Body of pancreas (tissue), 4 donors: ENCODE measurements around the gene KLHDC2. TPM values are rescaled to one million over a fixed set of nuclear protein-coding genes. Genes with fewer than 3 reads are reported as not detected.
"Not testable (repeated sequence)": the region's sequence is repeated elsewhere in the genome, so short reads cannot be mapped to it uniquely, and the experiment has no call there.

ENCODE experiments used
- ATAC-seq: fragments of 150-250 bp; one replicate; pipeline ENCODE4 v1.9.1; 2016
- DNase-seq, 4 donors: peaks; one replicate each; pipeline ENCODE4 v3.0.0-alpha.2; 2019
- H3K27ac ChIP-seq, 4 donors: fragments of 200-600 bp; sonication (generic); 1 replicate in 3 of 4; 2 replicates in 1 of 4; pipeline versions ENCODE4 v1.5.1 to v1.6.1; 2016 to 2019; ENCODE audit warnings: mild to moderate bottlenecking in 1 of 4, mixed read lengths in 1 of 4, moderate library complexity in 1 of 4
- H3K27me3 ChIP-seq, 2 donors: fragments of 200-600 bp; sonication (generic); one replicate each; pipeline ENCODE4 v1.6.0; 2016; ENCODE audit warnings: mild to moderate bottlenecking in 1 of 2
- H3K36me3 ChIP-seq, 2 donors: fragments of 200-600 bp; sonication (generic); replicated peaks in 1 of 2; 2 replicates each; pipeline ENCODE4 v1.5.1; 2016; ENCODE audit warnings: low read depth in 2 of 2; ENCODE audit not compliant: insufficient read depth in 1 of 2
- H3K4me1 ChIP-seq: fragments of 200-600 bp; sonication (generic); one replicate; pipeline ENCODE4 v1.6.0; 2016
- H3K4me3 ChIP-seq, 2 donors: fragments of 200-600 bp; sonication (generic); 1 replicate in 1 of 2; 2 replicates in 1 of 2; pipeline ENCODE4 v1.5.1; 2016 to 2019
- H3K9me3 ChIP-seq, 3 donors: fragments of 200-600 bp; sonication (generic); 1 replicate in 2 of 3; 2 replicates in 1 of 3; pipeline ENCODE4 v1.5.1; 2016
- POLR2A ChIP-seq, 3 donors: fragments of 450-650 bp; IDR thresholded peaks; one replicate each; pipeline ENCODE4 v1.6.1; 2016; ENCODE audit warnings: antibody characterized with exemption in 3 of 3, mild to moderate bottlenecking in 2 of 3
- WGBS, 2 donors: methylation state at CpG; one replicate each; pipeline ENCODE4 v1.1.5; 2017; 5-methylcytosine and 5-hydroxymethylcytosine counted together
- intact Hi-C: fragments of 100-400 bp; cut with DNase I; formaldehyde crosslinking; loops from one replicate; pipeline ENCODE4 v1.15.1; 2023
- total RNA-seq, 2 donors: library from RNA; depleted of rRNA; stranded (reverse); fragments of >200 nt; gene quantifications; one replicate each; pipeline ENCODE4 v1.1.0, GENCODE V29; 2016
- TF ChIP-seq, protein P1 (sequence below), 7 experiments: fragments of 450-650 bp in 4 of 7; fragments of 200-600 bp in 3 of 7; sonication (generic) in 3 of 7; IDR thresholded peaks; one replicate each; pipeline ENCODE4 v1.5.1; 2016 to 2019; ENCODE audit warnings: antibody characterized with exemption in 7 of 7

KLHDC2 gene
- total RNA-seq, 2 donors from 2014 or later, result 38.6 to 90.0 TPM

- Histone ChIP-seq H3K4me3 (no peak overlapping the region), H3K27ac (no peak overlapping the region), H3K27me3 (no peaks in the 10 kb centered on the region), H3K36me3 (peaks cover 0 to 45% of the 10 kb centered on the region in 2 donors), H3K4me1 (peaks cover 8% of the 10 kb centered on the region), H3K9me3 (no peaks in the 10 kb centered on the region)
- intact Hi-C loops, result no loop called here
- 92 to 93% methylated on average over 2 of the region's 2 CpGs for WGBS, 2 donors
- no peak for ATAC-seq
- DNase-seq, result no peak
- no peak for TF ChIP-seq POLR2A (IDR thresholded peaks at IDR 0.05)
These were observed 10.5 kb downstream of the KLHDC2 start for GRCh38 chr14:49778421-49778820.

- peaks cover 0 to 39% of the 10 kb centered on the region in 2 donors for H3K36me3 ChIP-seq
- not testable (repeated sequence) for H3K9me3 ChIP-seq, H3K4me3 ChIP-seq, H3K4me1 ChIP-seq, H3K27me3 ChIP-seq, H3K27ac ChIP-seq, ATAC-seq, DNase-seq
- intact Hi-C loops, result loop anchor here (10.0 kb wide), 1 partner anchor 54 kb away; no protein-coding TSS in a partner anchor
- 91 to 95% methylated on average over 7 of the region's 7 CpGs for WGBS, 2 donors
These were observed 13.1 kb downstream of the KLHDC2 start for GRCh38 chr14:49781040-49781439.

GRCh38 chr14:49783394-49784014 is 15.6 kb downstream of the KLHDC2 start:
- DNase-seq (no peak), ATAC-seq (no peak)
- H3K27me3 ChIP-seq, result no peaks in the 10 kb centered on the region
- 79 to 80% methylated on average over 3 of the region's 3 CpGs for WGBS, 2 donors
- no peaks in the 10 kb centered on the region for H3K9me3 ChIP-seq
- no peaks in the 10 kb centered on the region for H3K4me1 ChIP-seq
- no peak overlapping the region for H3K27ac ChIP-seq
- intact Hi-C loops, result loop anchor here (10.0 kb wide), 1 partner anchor 51 kb away; no protein-coding TSS in a partner anchor
- H3K36me3 ChIP-seq, result peaks cover 0 to 34% of the 10 kb centered on the region in 2 donors
- TF ChIP-seq, protein P1, sequence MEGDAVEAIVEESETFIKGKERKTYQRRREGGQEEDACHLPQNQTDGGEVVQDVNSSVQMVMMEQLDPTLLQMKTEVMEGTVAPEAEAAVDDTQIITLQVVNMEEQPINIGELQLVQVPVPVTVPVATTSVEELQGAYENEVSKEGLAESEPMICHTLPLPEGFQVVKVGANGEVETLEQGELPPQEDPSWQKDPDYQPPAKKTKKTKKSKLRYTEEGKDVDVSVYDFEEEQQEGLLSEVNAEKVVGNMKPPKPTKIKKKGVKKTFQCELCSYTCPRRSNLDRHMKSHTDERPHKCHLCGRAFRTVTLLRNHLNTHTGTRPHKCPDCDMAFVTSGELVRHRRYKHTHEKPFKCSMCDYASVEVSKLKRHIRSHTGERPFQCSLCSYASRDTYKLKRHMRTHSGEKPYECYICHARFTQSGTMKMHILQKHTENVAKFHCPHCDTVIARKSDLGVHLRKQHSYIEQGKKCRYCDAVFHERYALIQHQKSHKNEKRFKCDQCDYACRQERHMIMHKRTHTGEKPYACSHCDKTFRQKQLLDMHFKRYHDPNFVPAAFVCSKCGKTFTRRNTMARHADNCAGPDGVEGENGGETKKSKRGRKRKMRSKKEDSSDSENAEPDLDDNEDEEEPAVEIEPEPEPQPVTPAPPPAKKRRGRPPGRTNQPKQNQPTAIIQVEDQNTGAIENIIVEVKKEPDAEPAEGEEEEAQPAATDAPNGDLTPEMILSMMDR (IDR thresholded peaks at IDR 0.05), result no peak
- no peak for TF ChIP-seq POLR2A (IDR thresholded peaks at IDR 0.05)
- H3K4me3 ChIP-seq, result no peak overlapping the region

DNA sequence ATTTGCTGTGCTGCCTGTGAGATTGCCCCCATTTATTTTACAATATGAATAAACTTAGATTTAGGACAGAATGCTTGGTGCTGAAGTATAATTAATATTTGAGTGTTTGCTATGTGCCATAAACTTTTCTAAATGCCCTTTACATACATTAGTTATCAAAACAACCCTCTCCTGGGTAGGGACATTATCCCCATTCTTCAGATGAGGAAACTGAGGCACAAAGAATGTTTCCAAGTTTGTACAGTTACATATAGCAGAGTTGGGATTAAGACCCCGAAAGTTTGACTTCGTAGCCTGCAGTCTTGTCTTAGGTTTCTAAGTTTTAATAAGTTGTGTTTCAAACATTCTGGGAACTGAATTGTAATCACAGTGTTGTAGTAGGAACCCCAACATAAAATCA is 18.4 kb downstream of the KLHDC2 start:
- Histone ChIP-seq H3K27me3 (no peaks in the 10 kb centered on the region), H3K27ac (no peak overlapping the region), H3K4me1 (no peaks in the 10 kb centered on the region), H3K4me3 (no peak overlapping the region), H3K36me3 (peaks cover 0 to 24% of the 10 kb centered on the region in 2 donors), H3K9me3 (no peaks in the 10 kb centered on the region)
- DNase-seq, result no peak
- ATAC-seq, result no peak
- no peak for TF ChIP-seq POLR2A (IDR thresholded peaks at IDR 0.05)
- TF ChIP-seq, protein P1 (IDR thresholded peaks at IDR 0.05), result no peak
- intact Hi-C loops, result loop anchor here (10.0 kb wide), 1 partner anchor 48 kb away; no protein-coding TSS in a partner anchor
- WGBS, 2 donors, result 98 to 100% methylated on average over 2 of the region's 2 CpGs

DNA sequence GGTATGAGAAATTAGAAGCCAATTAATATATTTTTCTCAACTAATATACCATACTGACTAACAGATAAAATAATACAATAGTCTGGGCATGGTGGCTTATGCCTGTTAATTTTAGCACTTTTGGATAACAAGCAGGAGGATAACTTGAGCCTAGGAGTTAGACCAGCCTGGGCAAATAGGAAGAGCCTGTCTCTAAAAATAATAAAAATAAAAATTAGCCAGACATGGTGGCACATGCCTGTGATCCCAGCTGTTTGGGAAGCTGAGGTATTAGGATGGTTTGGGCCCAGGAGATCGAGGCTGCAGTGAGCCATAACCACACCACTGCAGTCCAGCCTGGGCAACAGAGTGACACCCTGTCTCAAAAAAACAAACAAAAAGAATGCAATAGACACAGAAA is 24.7 kb downstream of the KLHDC2 start:
- DNase-seq (no peak), ATAC-seq (no peak)
- Histone ChIP-seq H3K27me3 (no peaks in the 10 kb centered on the region), H3K4me3 (no peak overlapping the region), H3K36me3 (peaks cover 0 to 31% of the 10 kb centered on the region in 2 donors), H3K9me3 (no peaks in the 10 kb centered on the region), H3K27ac (no peak overlapping the region), H3K4me1 (no peaks in the 10 kb centered on the region)
- intact Hi-C loops, result no loop called here
- WGBS, 2 donors, result 0% methylated on average over 1 of the region's 1 CpG
- TF ChIP-seq, protein P1 (IDR thresholded peaks at IDR 0.05), result no peak
- TF ChIP-seq POLR2A (IDR thresholded peaks at IDR 0.05), result no peak

DNA sequence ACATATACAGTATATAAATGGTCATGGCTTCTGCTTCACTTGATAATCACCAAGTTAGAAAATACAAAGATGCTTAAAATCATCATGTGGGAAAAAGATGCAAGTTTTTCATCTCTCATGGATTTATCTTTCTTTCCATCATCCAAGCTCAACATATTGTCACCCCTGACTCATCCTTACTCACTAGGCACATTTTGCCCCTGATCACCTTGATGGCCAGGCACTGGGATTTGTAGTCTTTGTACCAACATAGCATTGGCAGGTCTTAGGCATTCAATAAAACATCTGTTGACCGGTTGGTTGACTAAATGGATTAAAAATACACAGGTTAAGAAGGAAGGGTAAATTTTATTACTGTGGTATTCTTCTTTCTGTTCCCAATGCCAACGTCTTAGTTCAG is 28.1 kb downstream of the KLHDC2 start:
- TF ChIP-seq, protein P1 (IDR thresholded peaks at IDR 0.05), result no peak
- no peak for TF ChIP-seq POLR2A (IDR thresholded peaks at IDR 0.05)
- Histone ChIP-seq H3K27me3 (no peaks in the 10 kb centered on the region), H3K36me3 (peaks cover 6 to 37% of the 10 kb centered on the region in 2 donors), H3K4me1 (no peaks in the 10 kb centered on the region), H3K4me3 (no peak overlapping the region), H3K9me3 (no peaks in the 10 kb centered on the region), H3K27ac (no peak overlapping the region)
- intact Hi-C loops, result no loop called here
- no peak for ATAC-seq
- WGBS, 2 donors, result 91 to 95% methylated on average over 2 of the region's 2 CpGs
- no peak for DNase-seq
